Heart left ventricle (tissue), 13 donors: Measurements from ENCODE around the gene MRTFA.

ENCODE experiments used
- CTCF ChIP-seq, 12 donors: fragments of 200-600 bp; sonication (generic) in 4 of 12; IDR thresholded peaks; one replicate each; pipeline versions ENCODE4 v1.5.0 to v1.8.0; 2018 to 2022; ENCODE audit warnings: antibody characterized with exemption in 12 of 12, mild to moderate bottlenecking in 5 of 12
- POLR2A ChIP-seq, 2 donors: fragments of 450-650 bp; IDR thresholded peaks; one replicate each; pipeline ENCODE4 v1.6.1; 2017; ENCODE audit warnings: antibody characterized with exemption in 2 of 2, mild to moderate bottlenecking in 2 of 2, moderate library complexity in 2 of 2
- donor health status: ischemic (EF 13 %, LVEDD 7.1; RV severe dilation, severe dysfunction).
- donor health status: DM: no; HTN: yes; CAD: no.
- donor health status: DM: no; HTN: no; CAD: no.
- donor health status: ischemic (EF 25% LVEDD 6.9; RV normal size, moderate dysfunction).
- donor health status: ischemic (EF 25% LVEDD 5.7; RV mildly dilated, moderate dysfunction).
- donor health status: ischemic (EF 35%, LVEDD 5.7; RV mildly dilated, moderate dysfunction).
- donor health status: nonischemic (EF 11% LVEDD 7.7; RV severe dilation, severe dysfunction).
- donor health status: DM: yes; HTN: yes; CAD: no.
- donor health status: PGD.
- donor health status: ischemic (EF 29% LVEDD 5.4; RV normal size, mild dysfunction).
- donor health status: nonischemic (EF 23%, LVEDD 6.1; RV moderate dilation, normal function).

- TF ChIP-seq POLR2A (IDR thresholded peaks at IDR 0.05) (no peak), CTCF (IDR thresholded peaks at IDR 0.05) (no peak)
These were observed 243.9 kb downstream of the MRTFA start for GRCh38 chr22:40392618-40393017.
